Tibial nerve (tissue), 4 donors: ENCODE data around the gene FGF1. TPM values are rescaled to one million over a fixed set of nuclear protein-coding genes. Genes with fewer than 3 reads are reported as not detected.
A peak's percentile ranks its signal among the peaks of the same experiment; 100 is the strongest.

ENCODE experiments used
- DNase-seq, 2 donors: peaks; one replicate each; pipeline ENCODE4 v3.0.0-alpha.2; 2019; ENCODE audit warnings: low spot score in 2 of 2
- H3K27ac ChIP-seq, 4 donors: fragments of 200-600 bp; sonication (generic) in 3 of 4; one replicate each; pipeline ENCODE4 v1.5.1; 2017 to 2019; ENCODE audit warnings: mild to moderate bottlenecking in 1 of 4
- H3K27me3 ChIP-seq, 2 donors: fragments of 200-600 bp; sonication (generic) in 1 of 2; one replicate each; pipeline versions ENCODE4 v1.5.1 to v1.6.0; 2017 to 2019
- H3K36me3 ChIP-seq, 3 donors: fragments of 200-600 bp; sonication (generic); one replicate each; pipeline ENCODE4 v1.5.1; 2018 to 2019
- H3K4me1 ChIP-seq, 4 donors: fragments of 200-600 bp; sonication (generic) in 3 of 4; one replicate each; pipeline ENCODE4 v1.5.1; 2017 to 2019
- H3K4me3 ChIP-seq, 4 donors: fragments of 200-600 bp; sonication (generic) in 3 of 4; one replicate each; pipeline ENCODE4 v1.5.1; 2017 to 2019; ENCODE audit warnings: mild to moderate bottlenecking in 1 of 4, moderate library complexity in 1 of 4
- H3K9me3 ChIP-seq, 4 donors: fragments of 200-600 bp; sonication (generic) in 3 of 4; one replicate each; pipeline ENCODE4 v1.5.1; 2017 to 2019
- CTCF ChIP-seq, 5 experiments: fragments of 200-600 bp in 3 of 5; fragments of 450-650 bp in 2 of 5; sonication (generic) in 3 of 5; IDR thresholded peaks; one replicate each; pipeline ENCODE4 v1.5.1; 2016 to 2019; ENCODE audit warnings: antibody characterized with exemption in 5 of 5, mild to moderate bottlenecking in 3 of 5, moderate library complexity in 2 of 5
- EP300 ChIP-seq, 2 donors: sonication (generic); formaldehyde crosslinking; IDR thresholded peaks; one replicate each; pipeline ENCODE4 v1.6.1; 2017; ENCODE audit warnings: antibody characterized with exemption in 2 of 2, mild to moderate bottlenecking in 1 of 2
- POLR2A ChIP-seq, 2 donors: fragments of 450-650 bp; IDR thresholded peaks; one replicate each; pipeline ENCODE4 v1.6.1; 2017; ENCODE audit warnings: antibody characterized with exemption in 2 of 2, mild to moderate bottlenecking in 2 of 2, moderate library complexity in 2 of 2
- WGBS, 2 donors: methylation state at CpG; one replicate each; pipeline ENCODE4 v1.1.5; 2018; 5-methylcytosine and 5-hydroxymethylcytosine counted together
- total RNA-seq, 4 donors: library from RNA; depleted of rRNA; stranded (reverse); fragments of >200 nt; gene quantifications; one replicate each; pipeline ENCODE4 v1.1.0, GENCODE V29; 2016

Gene FGF1
- total RNA-seq, 4 donors from 2014 or later: 38.1 to 131 (median 115) TPM

GRCh38 chr5:142551338-142552067 is 134.4 kb downstream of the FGF1 start:
- peak overlapping the region in 3 of 4 donors; percentile 7 to 43 (median 41) for H3K4me3 ChIP-seq
- TF ChIP-seq EP300 (IDR thresholded peaks at IDR 0.05) (no peak), CTCF (IDR thresholded peaks at IDR 0.05) (no peak), POLR2A (IDR thresholded peaks at IDR 0.05) (no peak)
- H3K4me1 ChIP-seq: peaks cover 0 to 27% (median 3%) of the 10 kb centered on the region in 4 donors
- H3K27ac ChIP-seq: peak overlapping the region in 2 of 4 donors; percentile 49 to 77
- WGBS, 2 donors: 14 to 17% methylated on average over 29 to 31 of the region's 31 CpGs
- peaks cover 0 to 6% of the 10 kb centered on the region in 2 donors for H3K27me3 ChIP-seq
- DNase-seq: no peak
- H3K36me3 ChIP-seq: no peaks in the 10 kb centered on the region
- H3K9me3 ChIP-seq: no peaks in the 10 kb centered on the region

DNA sequence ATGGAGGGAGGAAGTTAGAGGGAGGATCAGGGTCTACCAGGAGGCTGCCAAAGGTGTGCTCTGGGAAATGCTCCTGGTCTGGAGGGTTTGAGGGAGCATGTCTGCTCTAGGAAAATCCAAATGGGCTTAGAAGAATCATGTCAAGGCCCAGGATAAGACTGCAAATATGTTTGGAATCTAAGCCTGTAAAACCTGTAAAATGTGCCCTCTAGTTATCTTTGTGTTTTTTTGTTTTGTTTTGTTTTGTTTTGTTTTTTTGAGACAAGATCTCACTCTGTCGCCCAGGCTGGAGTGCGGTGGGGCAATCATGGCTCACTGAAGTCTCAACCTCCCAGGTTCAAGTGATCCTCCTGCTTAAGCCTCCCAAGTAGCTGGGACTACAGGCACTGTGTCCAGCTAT is 135.4 kb downstream of the FGF1 start:
- H3K4me3 ChIP-seq: no peak overlapping the region
- no peaks in the 10 kb centered on the region for H3K36me3 ChIP-seq
- no peak for DNase-seq
- WGBS, 2 donors: 90 to 91% methylated on average over 2 of the region's 2 CpGs
- peaks cover 0 to 6% of the 10 kb centered on the region in 2 donors for H3K27me3 ChIP-seq
- TF ChIP-seq CTCF (IDR thresholded peaks at IDR 0.05) (no peak), POLR2A (IDR thresholded peaks at IDR 0.05) (no peak), EP300 (IDR thresholded peaks at IDR 0.05) (no peak)
- no peaks in the 10 kb centered on the region for H3K9me3 ChIP-seq
- peaks cover 0 to 27% (median 3%) of the 10 kb centered on the region in 4 donors for H3K4me1 ChIP-seq
- no peak overlapping the region for H3K27ac ChIP-seq

DNA sequence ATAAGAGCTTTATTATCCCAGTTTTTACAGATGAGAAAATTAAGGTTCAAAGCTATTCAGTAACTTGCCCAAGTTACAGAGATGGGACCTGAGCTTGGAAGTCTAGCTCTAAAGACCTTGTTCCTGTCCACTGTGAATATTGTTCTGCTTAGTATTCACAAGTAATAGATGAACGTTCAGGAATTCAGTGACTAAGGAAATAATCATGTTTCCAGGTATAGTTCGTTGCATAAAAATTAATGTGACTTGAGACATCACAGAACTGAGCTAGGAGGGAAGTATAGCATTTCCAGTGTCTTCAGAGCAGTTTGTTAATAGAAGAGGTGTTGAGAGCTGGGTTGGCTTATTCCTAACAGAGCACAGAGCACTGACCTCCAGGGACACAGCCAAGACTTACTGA is 136.1 kb downstream of the FGF1 start:
- Histone ChIP-seq H3K27me3 (peaks cover 0 to 6% of the 10 kb centered on the region in 2 donors), H3K4me1 (peaks cover 0 to 27% (median 3%) of the 10 kb centered on the region in 4 donors), H3K27ac (no peak overlapping the region), H3K4me3 (no peak overlapping the region), H3K36me3 (no peaks in the 10 kb centered on the region), H3K9me3 (no peaks in the 10 kb centered on the region)
- 70% methylated on average over 2 of the region's 2 CpGs for WGBS, 2 donors
- DNase-seq: no peak
- no peak for TF ChIP-seq CTCF (IDR thresholded peaks at IDR 0.05)
- TF ChIP-seq POLR2A (IDR thresholded peaks at IDR 0.05): no peak
- TF ChIP-seq EP300 (IDR thresholded peaks at IDR 0.05): no peak

GRCh38 chr5:142548739-142549275 is 137.1 kb downstream of the FGF1 start:
- peak overlapping the region in 1 of 4 donors; percentile 16 for H3K27ac ChIP-seq
- H3K27me3 ChIP-seq: peaks cover 0 to 6% of the 10 kb centered on the region in 2 donors
- DNase-seq: peak; percentile 32 to 71
- no peak overlapping the region for H3K4me3 ChIP-seq
- 14 to 24% methylated on average over 5 of the region's 5 CpGs for WGBS, 2 donors
- H3K36me3 ChIP-seq: no peaks in the 10 kb centered on the region
- peaks cover 0 to 27% (median 3%) of the 10 kb centered on the region in 4 donors for H3K4me1 ChIP-seq
- no peaks in the 10 kb centered on the region for H3K9me3 ChIP-seq
- TF ChIP-seq POLR2A (IDR thresholded peaks at IDR 0.05) (no peak), CTCF (IDR thresholded peaks at IDR 0.05) (peak; percentile 60 to 85 (median 74)), EP300 (IDR thresholded peaks at IDR 0.05) (peak in 1 of 2 donors; percentile 58)
